GM18870 (cell line): ENCODE data around the gene RPL32.
"Not testable (repeated sequence)": the region's sequence is repeated elsewhere in the genome, so short reads cannot be mapped to it uniquely, and the experiment has no call there.

Source experiments
- ATAC-seq: cut with Tn5 transposase; IDR thresholded peaks from one replicate; pipeline ENCODE4 v1.9.1; 2021; ENCODE audit warnings: moderate library complexity; ENCODE audit not compliant: unreplicated experiment

RPL32 gene

DNA sequence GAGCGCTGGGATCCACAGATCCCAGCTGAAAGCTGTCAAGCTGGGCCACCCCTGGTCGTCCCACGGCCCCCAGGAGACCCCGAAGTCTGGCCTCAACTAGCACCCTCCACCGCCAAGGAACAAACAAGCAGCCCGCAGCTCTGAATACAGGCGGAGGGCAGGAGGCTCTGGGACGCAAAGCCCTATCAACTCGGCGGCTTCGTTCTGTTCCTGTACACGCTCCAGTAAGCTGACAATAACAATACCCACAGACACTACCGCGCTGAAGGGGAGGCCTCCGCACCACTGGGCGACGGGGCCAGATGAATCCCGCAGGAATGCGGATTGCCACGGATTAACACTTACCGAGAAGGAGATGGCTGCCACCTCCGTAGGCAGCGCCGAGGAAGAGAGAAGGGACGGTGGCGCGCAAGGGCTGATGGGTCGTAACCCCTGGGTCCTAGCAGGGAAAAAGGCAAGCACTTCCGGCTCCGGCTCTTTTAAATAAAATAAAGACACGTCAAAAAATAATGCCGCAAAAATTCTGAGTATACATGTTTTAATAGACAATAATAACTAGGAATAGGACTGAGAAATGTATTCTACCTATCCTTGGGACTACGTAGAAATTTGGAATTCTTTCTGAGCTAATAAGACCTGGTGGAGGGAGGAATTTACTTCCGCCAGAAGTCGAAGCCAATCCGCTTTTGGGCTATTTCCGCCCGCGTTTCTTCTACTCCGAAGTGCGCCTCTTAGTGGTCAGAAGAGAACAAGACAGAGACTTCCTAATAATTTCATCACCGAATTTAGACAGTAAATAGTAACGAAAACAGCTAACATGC is at the start of gene RPL32:
RPL32 (minus strand) TSS at position 417 of the 821 bp plus-strand sequence. CDS start 1,328 bp downstream, outside the sequence.
- peak; percentile 80 for ATAC-seq

DNA sequence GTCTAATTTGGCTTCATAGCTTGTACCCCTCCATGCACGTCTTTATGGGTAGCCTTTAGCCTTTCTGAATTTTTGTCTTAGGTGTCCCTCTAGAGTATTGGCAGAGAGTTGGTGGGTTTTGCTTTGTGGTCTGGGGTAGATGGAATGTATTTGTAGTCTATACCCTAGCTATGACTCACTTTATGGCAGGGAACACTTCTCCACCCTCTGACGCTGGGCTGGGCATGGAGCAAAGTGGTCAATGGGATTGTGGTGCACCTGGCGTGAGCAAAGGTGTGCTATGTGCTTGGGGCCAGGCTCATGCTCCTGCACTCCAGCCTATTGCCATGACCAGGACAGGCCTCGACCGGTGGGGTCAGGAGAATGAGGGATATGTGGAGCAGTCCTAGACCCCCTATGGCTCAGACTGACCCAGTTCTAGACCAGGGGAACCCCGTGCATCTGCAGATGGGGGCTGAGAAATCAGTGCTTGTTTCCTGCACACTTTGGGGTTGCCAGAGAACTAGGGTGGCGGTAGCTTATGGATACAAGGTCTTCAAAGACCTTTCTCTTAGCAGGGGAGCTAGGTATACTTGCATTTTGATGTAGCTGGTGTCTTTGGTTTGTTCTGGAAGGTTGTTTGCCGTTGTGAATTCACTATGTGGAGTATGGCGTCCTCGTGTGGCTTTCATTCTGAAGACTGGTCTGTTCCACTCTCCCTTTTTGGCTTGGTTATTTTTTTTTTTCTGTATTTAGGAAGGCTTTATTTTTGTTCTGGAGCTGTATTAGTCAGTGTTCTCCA is 49.4 kb upstream of the RPL32 start:
- ATAC-seq: no peak

DNA sequence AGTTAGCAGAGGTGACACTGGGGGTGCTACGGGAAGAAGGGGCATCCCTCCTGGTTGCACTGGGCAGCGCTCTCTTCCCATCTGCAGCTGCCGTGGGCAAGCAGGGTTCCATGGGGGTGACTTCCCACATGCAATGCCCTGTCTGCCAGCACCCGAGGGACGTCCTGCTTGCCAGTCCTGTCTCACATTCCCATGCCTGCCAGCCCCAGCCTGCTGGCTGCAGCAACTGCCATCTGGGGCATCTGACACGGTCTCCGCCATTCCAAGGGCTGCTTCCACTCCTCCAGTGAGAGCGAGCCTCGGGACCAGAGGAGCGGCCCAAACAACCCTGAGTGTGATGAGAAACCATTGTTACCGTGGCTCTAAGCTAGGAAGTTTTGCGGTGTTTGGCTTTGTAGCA is 45.4 kb upstream of the RPL32 start:
- ATAC-seq: no peak

DNA sequence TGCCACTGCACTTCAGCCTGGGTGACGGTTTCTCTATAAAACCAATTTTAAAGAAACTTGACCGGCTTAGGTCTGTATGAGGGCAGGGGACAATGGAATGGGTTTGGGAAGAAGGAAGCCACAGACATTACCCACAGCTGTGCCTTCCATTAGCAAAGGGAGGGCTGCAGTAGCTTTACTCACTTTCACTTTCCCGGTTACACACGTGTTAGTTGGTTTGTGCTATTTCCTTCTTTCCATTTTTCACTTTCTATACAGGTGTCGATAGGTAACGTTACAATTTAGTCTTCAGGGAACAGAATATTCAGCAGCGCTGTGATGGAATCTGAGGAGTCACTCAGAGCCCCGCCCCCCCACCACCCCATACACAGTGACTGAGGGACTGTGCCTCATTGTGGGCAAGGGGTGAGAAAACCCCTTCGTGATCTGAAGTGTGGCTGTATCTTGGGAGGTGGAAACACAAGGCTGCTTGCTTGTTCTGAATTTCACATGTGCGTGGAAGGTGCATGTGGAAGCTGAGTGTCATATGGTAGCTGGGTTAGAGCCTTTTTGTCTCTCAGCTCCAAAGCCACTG is 44.8 kb upstream of the RPL32 start:
- no peak for ATAC-seq

- no peak for ATAC-seq
These were observed 44.2 kb upstream of the RPL32 start for GRCh38 chr3:12885583-12885930.

GRCh38 chr3:12884790-12885582 is 43.6 kb upstream of the RPL32 start:
- no peak for ATAC-seq

DNA sequence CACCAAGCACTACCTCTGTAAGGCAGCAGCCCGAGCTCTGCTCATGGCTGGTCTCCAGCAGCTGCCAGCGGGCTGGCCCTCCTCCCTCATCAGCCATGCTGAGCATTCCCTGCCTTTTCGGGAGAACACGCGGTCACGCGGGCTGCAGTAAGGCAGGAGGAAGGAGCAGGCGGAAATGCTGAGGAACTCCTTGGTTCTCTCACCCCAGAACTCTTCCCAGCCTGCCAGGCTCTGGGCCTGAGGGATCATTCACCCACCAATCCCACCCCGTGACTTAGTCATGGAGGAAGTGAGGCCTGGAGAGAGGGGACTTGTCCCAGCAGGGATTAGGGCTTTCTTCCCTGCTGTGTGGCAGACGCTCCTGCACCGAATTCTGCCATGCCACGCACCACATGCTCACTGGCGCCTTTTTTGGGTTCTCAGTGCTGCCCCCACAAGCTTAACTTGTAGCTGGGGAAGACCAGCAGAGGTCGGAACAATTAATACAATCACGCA is 42.9 kb upstream of the RPL32 start:
- no peak for ATAC-seq

GRCh38 chr3:12882336-12883310 is 41.3 kb upstream of the RPL32 start:
- ATAC-seq: no peak

DNA sequence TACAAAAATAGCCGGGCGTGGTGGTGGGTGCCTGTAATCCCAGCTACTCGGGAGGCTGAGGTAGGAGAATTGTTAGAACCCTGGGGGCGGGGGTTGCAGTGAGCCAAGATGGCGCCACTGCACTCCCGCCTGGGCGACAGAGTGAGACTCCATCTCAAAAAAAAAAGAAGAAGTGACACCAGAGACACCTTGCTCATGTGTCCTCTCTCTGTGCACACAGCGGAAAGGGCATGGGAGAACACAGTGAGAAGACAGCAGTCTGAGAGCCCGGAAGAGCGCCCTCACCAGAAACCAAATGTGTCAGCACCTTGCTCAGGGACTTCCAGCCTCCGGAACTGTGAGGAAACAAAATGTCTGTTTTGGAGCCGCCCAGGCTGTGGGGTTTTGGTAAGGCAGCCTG is 40.5 kb upstream of the RPL32 start:
- ATAC-seq: not testable (repeated sequence)

GRCh38 chr3:12879191-12879815 is 37.9 kb upstream of the RPL32 start:
- ATAC-seq: no peak

DNA sequence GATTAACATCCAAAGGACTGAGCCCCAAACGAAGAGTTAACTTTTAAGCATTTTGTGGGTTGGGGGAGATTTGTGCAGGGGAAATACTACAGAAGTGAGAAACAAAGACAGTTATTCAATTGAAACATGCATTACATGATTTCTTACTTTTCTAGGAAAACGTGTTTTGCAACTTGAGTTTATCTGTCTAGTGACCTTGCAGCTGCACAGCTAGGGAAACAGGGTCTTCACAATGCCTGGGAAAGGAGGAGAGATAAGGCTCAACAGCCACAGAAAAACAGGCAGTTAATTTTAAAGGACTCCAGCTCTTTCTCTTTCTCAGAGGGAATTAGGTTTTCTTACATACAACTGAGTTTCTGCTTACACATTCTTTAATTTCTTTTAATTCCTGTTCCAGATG is 37.4 kb upstream of the RPL32 start:
- not testable (repeated sequence) for ATAC-seq

GRCh38 chr3:12878141-12878574 is 36.8 kb upstream of the RPL32 start:
- ATAC-seq: no peak

DNA sequence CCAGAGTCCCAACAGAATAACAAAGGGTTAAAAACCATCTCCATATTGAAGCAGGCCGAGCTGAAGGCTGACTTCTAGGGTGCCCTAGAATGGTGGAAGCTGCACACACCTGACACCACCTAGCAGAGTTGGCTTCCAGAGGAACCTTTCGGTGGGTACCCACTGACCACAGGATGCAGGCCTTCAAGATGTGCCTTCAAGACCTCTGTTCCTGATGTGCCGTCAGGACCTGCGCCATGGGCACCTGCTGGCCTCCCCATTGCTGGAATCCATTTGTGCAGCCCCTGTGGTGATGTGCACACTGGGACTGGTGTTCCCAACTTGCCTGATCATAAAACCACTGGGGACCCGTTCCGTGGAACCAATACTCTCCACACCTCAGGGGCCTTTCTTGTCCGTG is 35.7 kb upstream of the RPL32 start:
- ATAC-seq: no peak

DNA sequence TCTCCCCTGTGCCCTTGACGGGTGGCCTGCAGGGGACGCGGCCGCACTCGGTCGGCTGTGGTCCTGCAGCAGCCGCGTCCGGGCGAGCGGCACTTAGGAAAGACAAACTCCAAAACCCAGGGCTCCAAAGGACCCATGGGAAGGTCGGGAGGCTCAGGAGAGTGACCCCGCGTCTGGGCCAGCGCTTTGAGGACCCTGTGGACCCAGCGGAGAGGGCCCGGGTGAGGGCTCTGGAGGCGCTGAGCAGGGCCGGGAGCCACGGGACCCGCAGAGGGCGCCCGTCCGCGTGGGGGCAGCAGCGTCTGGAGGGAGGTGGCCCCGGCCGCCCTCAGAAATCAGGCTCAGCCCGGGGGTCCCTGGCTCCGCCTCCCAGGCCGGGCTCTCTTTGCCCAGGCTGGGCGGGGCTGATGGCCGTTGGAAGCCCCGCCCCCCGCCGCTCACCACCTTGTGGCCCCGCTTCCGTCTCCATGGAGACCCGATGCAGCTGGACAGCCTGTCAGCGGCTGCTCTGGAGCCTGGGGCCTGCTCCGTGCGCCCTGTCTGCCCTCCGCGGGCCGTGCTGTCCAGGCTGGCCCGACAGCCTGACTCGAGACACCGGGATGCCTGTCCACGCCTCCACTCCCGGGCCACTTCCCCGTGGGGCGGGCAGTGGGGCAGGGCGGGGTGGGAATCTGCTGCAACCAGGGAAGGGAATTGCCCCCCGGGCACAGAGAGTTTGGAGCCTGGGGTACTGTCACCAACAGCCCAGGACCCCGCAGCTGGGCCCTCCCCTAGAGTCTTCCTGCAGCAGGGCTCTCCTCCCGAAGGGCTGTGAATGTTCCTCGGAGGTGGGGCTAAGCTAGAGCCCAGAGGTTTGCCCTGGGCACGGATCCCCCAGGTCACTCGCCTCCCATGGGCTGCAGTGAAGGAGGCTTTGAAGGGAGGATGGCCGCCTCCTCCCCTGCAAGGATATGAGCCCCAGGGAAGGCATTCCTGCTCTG is 34.8 kb upstream of the RPL32 start:
- ATAC-seq: no peak

- no peak for ATAC-seq
These were observed 30.1 kb upstream of the RPL32 start for GRCh38 chr3:12871404-12871983.

DNA sequence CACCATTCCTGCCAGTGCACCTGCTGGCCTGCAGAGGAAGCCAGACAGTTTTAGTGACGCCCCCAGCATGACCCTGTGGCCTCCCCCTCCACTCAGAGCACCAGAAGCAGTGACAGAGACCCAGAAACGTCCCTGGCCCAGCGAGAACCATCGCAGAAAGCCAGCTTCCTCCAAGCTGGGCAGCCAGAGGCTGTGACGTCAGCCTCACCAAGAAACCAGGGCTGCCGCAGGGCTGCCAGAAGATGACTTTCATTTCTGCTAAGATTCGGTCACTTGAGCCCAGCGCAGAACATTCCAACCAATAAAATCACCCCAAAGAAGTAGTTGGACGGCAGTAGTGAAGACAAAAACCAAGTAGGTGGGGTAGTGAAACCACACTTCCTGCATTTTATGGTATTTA is 29.6 kb upstream of the RPL32 start:
- ATAC-seq: no peak

DNA sequence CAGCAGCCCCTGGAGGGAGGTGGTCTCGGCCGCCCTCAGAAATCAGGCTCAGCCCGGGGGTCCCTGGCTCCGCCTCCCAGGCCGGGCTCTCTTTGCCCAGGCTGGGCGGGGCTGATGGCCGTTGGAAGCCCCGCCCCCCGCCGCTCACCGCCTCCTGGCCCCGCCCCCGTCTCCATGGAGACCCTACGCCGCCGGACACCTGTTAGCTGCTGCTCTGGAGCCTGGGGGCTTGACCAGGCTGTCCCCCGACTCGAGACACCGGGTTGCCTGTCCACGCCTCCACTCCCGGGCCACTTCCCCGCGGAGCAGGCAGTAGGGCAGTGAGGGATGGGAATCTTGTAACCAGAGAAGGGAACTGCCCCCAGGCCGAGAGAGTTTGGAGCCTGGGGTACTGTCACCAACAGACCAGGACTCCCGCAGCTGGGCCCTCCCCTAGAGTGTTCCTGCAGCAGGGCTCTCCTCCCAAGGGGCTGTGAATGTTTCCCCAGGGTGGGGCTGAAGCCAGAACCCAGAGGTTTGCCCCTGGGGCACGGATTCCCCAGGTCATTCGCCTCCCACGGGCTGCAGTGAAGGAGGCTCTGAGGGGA is 27.8 kb upstream of the RPL32 start:
- no peak for ATAC-seq
